COR-L47 (cell line): Measurements from ENCODE around the gene SPTBN2.

Experiments
- DNase-seq: peaks from one replicate; lab custom pipeline; 2025; lab: John Stamatoyannopoulos, UW

Gene SPTBN2

GRCh38 chr11:66728693-66729385 lies at the start of gene SPTBN2:
Gene SPTBN2 (minus strand): TSS chr11:66729216. CDS start chr11:66721240, 7,976 bp downstream.
- DNase-seq, result no peak

GRCh38 chr11:66768818-66769217 lies 39.8 kb upstream of the SPTBN2 start:
- no peak for DNase-seq

DNA sequence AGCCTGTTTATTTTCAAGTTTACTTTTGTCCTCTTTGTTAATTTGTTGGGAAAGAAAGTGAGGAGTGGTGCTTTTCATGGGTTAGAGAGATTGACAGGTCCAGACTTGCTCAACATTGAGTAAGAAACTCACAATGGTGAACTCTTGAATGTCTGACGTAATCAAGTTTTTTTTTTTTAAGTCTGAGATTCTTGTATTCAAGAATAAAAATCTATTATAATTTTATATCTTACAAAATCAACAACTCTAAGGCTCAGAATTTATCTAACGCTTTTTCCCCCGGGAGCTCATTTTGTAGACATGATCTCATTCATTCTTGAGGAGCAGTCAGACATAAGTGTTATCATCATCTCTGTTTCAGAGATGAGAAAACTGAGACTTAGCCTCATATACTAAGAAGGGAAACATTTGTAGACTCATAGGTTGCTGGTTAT lies 39.1 kb upstream of the SPTBN2 start:
- DNase-seq, result no peak

GRCh38 chr11:66767666-66768065 lies 38.6 kb upstream of the SPTBN2 start:
- DNase-seq, result no peak

GRCh38 chr11:66766681-66767080 lies 37.7 kb upstream of the SPTBN2 start:
- DNase-seq, result no peak

DNA sequence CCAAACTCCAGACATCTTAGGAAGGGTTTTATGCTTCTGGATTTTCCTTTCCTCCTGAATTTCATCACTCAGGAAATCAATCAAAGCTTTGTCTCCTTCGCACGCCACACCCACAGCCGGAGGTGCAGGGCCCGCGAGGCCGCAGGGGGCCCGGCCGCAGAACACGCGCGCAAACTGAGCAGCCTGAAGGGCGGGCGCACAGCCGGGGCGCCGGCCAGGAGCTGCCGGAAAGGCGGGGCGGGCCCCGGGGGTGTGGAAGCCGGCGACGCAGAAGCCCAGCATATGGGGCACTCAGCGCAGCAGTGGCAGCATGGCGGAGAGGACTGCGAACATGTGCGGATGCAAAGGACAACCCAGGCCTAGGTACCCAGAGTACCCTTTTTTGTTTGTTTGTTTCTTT lies 33.1 kb upstream of the SPTBN2 start:
- no peak for DNase-seq

- DNase-seq, result no peak
Observed at GRCh38 chr11:66752148-66752547, 23.1 kb upstream of the SPTBN2 start.

DNA sequence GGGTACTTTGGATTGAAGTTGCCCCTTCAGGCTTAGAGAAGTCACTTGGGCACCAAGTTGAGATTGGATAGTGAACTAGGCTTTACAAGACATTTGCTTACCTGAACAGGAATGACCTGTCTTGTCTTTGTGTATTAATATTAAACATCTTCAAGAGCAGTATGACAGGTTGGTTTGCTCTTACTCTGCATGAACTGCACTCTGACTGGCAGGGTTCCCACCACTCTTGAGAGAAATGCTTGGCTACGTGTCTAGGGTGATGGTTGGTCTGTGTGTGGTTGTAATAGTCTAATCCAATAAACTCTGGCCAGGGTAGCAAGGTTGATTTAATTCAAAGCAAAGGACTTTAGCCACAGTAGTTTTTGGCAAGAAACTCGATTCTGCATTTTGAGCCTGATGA lies 20.1 kb upstream of the SPTBN2 start:
- no peak for DNase-seq

DNA sequence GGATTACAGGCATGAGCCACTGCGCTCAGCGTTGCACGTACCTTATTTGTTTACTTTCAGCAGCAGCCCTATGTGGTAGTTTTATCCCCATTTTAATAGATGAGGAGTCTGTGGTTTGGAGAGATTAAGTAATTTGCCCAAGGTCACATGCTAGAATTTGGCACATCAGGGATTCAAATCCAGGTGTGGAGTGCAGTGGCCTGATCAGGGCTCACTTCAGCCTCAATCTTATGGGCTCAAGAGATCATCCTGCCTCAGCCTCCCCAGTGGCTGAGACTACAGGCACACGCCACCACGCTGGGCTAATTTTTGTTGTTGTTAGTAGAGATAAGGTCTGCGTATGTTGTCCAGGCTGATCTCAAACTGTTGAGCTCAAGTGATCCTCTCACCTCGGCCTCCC lies 18.5 kb upstream of the SPTBN2 start:
- DNase-seq, result no peak

DNA sequence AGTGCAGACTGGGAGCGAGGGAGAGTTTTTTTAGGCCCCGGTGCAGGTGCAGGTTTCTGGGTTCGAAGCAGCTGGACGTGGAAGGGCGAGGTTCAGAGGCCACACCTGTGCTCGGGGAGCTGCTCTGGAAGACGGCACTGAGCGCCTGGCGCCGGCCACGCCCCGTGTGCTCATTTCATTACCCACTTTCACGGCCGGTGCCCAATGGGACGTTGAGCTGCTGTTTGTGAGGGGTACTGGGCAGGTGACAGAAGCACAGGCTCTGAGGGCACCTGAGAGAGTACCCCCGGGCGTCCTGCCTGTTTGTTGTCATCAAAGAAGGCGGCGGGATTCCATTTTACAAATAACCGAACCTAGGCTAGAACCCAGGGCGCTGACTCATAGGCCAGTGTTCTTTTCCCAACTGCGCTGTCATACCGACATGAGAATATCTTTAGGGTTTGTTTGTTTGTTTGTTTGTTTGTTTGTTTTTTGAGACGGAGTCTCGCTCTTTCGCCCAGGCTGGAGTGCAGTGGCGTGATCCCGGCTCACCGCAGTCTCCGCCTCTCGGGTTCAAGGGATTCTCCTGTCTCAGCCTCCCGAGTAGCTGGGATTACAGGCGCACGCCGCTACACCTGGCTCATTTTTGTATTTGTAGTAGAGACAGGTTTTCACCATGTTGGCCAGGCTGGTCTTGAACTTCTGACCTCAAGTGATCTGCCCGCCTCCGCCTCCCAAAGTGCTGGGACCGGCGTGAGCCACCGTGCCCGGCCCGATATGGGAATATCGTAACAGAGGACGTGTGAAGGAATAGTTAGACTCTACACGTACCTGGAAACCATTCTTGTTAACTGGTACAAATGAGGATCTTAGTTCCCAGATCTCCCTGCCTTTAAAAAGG lies 16.6 kb upstream of the SPTBN2 start:
- DNase-seq, result peak; percentile 38

GRCh38 chr11:66744485-66745355 lies 15.7 kb upstream of the SPTBN2 start:
- DNase-seq, result peak; percentile 89

- DNase-seq, result no peak
Observed at GRCh38 chr11:66743271-66743968, 14.4 kb upstream of the SPTBN2 start.

DNA sequence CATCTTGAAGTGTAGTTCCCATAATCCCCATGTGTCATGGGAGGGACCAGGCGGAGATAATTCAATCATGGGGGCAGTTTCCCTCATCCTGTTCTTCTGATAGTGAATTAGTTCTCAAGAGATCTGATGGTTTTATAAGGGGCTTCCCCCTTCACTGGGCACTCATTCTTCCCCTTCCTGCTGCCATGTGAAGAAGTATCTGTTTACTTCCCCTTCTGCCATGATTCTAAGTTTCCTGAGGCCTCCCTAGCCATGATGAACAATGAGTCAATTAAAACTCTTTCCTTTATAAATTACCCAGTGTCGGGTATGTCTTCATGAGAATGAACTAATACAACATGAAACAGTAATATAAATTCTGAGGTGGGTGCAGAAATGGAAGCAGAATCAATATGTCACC lies 12.1 kb upstream of the SPTBN2 start:
- DNase-seq, result no peak

DNA sequence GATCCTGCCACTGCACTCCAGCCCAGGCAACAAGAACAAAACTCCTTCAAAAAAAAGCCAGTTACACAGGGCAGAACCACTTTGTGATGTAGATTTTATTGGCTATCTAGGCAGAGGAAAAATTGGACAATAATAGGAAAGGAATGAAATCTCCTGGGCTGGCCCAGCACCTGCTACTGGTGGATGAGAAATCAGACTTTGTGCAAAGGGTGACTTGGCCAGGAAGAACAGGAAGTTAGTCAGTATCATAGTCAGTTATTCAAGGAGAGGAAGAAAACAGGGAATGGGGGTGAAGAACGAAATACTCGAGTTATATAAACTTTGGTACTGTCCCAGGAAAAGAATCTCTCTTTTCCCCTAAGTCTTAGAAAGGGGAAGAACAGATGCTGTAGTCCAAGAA lies 11.0 kb upstream of the SPTBN2 start:
- DNase-seq, result no peak

GRCh38 chr11:66734215-66734614 lies 5.2 kb upstream of the SPTBN2 start:
- no peak for DNase-seq

DNA sequence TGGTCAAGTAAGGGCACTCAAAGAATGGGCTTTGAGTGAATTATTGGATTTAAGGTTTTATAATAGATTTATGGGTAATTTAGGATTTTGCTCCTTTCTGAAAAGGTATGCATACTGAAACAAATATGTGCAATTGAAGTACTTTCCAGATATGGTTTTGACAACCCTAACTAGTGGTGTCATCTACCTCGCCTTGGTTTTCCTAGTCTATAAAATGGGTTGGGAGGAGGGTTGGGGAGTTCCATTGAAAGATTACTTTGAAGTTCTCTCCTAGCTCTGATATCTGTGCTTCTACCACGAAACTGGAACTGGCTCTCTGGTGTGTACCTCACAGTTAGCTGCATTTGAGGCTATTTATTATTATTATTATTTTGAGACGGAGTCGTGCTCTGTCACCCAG lies 431 bp upstream of the SPTBN2 start:
- DNase-seq, result no peak

DNA sequence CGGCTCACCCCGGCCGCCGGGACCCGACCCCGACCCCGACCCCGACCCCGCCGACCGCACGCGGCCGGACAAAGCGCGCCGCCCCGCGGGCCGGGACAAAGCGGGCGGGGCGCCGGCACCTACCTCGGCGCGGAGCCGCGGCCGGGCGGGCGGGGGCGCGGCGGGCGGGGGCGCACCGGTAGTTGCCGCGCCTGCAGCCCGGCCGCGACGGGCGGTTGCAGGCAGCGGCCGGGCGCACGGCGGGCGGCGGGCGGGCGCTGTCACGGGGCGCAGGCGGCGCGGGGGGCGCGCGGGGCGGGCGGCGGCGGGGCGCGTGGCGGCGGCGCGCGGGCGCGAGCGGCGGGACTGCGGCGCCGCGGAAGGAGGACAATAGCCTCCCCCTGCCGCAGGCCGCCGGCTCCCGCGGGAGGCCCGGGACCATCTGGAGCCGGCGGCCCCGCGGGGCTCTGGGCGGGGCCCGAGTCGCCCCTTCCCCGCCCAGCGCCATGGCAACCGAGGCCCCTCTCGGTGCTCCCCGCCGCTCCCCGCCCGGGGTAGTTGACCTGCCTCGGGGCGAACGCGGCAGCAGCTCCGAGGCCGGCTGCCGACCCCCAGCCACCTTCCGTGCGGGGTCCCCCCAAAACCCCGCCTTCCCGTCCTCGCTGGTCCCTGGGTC lies 851 bp downstream of the SPTBN2 start:
- peak; percentile 57 for DNase-seq

DNA sequence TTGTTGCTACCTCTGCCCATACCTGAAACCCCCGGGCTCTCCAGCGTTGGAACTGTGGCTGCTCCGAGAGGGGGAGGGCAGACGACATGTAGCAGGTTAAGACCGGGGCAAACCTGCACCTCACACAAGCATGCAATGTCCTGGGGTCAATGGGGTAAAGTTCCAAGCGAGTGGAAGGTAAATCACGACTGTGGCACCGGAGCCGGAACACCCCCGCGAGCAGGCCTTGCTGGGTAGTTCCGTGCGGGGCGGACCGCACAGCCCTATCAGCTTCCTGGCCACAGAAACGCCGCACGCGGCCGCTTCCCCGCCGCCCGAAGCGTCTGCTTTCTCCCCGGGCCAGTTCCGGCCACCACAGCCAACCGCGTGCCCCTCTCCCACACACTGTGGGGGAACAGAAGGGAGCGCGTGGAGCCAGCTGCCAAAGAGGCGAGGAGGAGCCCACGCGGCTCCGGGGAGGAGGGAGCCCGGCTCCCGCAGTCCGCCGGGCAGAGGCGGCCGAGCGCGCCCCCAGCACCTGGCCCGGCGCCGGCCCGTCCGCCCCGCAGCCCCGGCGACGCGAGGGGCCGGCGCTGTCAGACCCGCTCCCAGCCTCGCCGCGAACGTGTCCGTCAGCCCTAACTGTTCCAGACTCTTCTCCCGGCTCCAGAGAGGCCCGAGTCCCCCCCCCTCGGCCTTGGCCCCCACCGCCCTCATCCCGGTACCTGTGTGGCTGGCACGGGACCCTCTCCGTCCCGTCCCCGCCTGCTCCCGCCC lies 1.6 kb downstream of the SPTBN2 start:
- peak; percentile 27 for DNase-seq

DNA sequence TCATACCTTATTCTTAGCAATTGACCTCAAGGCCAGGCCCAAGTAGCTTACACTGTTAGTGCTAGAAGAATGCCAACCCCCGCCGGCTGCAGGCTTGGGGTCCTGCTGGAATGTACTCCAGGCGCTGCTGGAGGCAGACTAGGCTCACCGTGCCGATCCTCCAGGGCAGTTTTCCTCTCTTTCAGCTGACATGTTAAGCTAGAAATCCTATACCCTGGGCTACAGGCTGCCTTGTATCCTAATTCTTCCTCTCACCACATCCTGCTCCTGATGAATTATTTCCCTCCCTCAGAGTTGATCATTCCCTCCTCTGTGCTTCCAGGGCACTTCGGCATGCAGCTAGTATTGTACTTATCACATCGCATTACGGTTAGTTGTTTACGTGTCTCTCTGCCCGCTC lies 3.4 kb downstream of the SPTBN2 start:
- DNase-seq, result no peak

DNA sequence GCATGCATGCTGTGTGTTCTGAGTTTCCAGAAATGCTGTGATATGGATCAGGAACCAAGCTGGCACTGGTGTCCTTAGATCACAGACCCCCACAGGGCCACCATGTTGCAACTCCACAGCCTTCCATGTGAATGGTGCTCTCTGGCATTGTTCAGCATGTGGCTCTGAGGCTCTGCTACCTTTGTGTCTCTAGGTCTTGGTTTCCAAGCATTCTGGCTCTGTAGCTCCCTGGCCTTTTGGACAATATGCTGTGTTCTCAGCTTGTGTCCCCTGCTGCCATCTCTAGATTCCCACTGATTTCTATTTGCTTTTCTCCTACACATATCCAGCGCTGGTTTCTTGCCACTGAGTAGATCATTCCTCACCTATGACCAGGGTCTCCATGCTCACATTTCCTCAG lies 3.9 kb downstream of the SPTBN2 start:
- DNase-seq, result no peak
